ENCODE results near the gene LHFPL4. TPM values are rescaled to one million over a fixed set of nuclear protein-coding genes. Genes with fewer than 3 reads are reported as not detected.
"Not testable (repeated sequence)": the region's sequence is repeated elsewhere in the genome, so short reads cannot be mapped to it uniquely, and the experiment has no call there.

LHFPL4 gene
- total RNA-seq, 1 donor from 2014 or later, result 1.4 TPM

GRCh38 chr3:9581742-9582141 lies 28.1 kb upstream of the LHFPL4 start:
- Mint-ChIP-seq H3K4me1 (no peaks in the 10 kb centered on the region), H3K27ac (ENCODE audit: unreplicated experiment) (no peak overlapping the region), H3K9me3 (peaks cover 4% of the 10 kb centered on the region), H3K4me3 (no peak overlapping the region), H3K36me3 (ENCODE audit: low read depth) (no peaks in the 10 kb centered on the region), H3K27me3 (ENCODE audit: low read depth) (peaks cover 6% of the 10 kb centered on the region)
- DNase-seq (ENCODE audit: low read depth, low spot score), result no peak
- TF ChIP-seq CTCF (conservative IDR thresholded peaks at IDR 0.05), result no peak

GRCh38 chr3:9569054-9569453 lies 15.4 kb upstream of the LHFPL4 start:
- no peak for DNase-seq (ENCODE audit: low read depth, low spot score)
- no peak for TF ChIP-seq CTCF (conservative IDR thresholded peaks at IDR 0.05)
- Mint-ChIP-seq H3K27ac (ENCODE audit: unreplicated experiment) (no peak overlapping the region), H3K27me3 (ENCODE audit: low read depth) (peaks cover 41% of the 10 kb centered on the region), H3K4me3 (no peak overlapping the region), H3K36me3 (ENCODE audit: low read depth) (no peaks in the 10 kb centered on the region), H3K4me1 (no peaks in the 10 kb centered on the region), H3K9me3 (peaks cover 14% of the 10 kb centered on the region)

- Mint-ChIP-seq H3K27ac (ENCODE audit: unreplicated experiment) (no peak overlapping the region), H3K4me1 (no peaks in the 10 kb centered on the region), H3K36me3 (ENCODE audit: low read depth) (no peaks in the 10 kb centered on the region), H3K27me3 (ENCODE audit: low read depth) (peaks cover 19% of the 10 kb centered on the region), H3K9me3 (peaks cover 11% of the 10 kb centered on the region), H3K4me3 (no peak overlapping the region)
- no peak for TF ChIP-seq CTCF (conservative IDR thresholded peaks at IDR 0.05)
- no peak for DNase-seq (ENCODE audit: low read depth, low spot score)
These were observed 11.7 kb upstream of the LHFPL4 start for GRCh38 chr3:9565316-9565715.

- Mint-ChIP-seq H3K36me3 (ENCODE audit: low read depth) (no peaks in the 10 kb centered on the region), H3K9me3 (peaks cover 10% of the 10 kb centered on the region), H3K4me3 (no peak overlapping the region), H3K27ac (ENCODE audit: unreplicated experiment) (no peak overlapping the region), H3K4me1 (no peaks in the 10 kb centered on the region), H3K27me3 (ENCODE audit: low read depth) (peaks cover 21% of the 10 kb centered on the region)
- no peak for DNase-seq (ENCODE audit: low read depth, low spot score)
- TF ChIP-seq CTCF (conservative IDR thresholded peaks at IDR 0.05), result no peak
These were observed 10.2 kb upstream of the LHFPL4 start for GRCh38 chr3:9563851-9564250.

GRCh38 chr3:9560056-9560455 lies 6.4 kb upstream of the LHFPL4 start:
- peaks cover 42% of the 10 kb centered on the region for H3K27me3 Mint-ChIP-seq (ENCODE audit: low read depth)
- H3K9me3 Mint-ChIP-seq; DNase-seq (ENCODE audit: low read depth, low spot score); H3K4me3 Mint-ChIP-seq; H3K4me1 Mint-ChIP-seq; H3K36me3 Mint-ChIP-seq (ENCODE audit: low read depth); H3K27ac Mint-ChIP-seq (ENCODE audit: unreplicated experiment): not testable (repeated sequence)

- no peak overlapping the region for H3K4me3 Mint-ChIP-seq
- H3K27ac Mint-ChIP-seq (ENCODE audit: unreplicated experiment), result no peak overlapping the region
- TF ChIP-seq CTCF (conservative IDR thresholded peaks at IDR 0.05), result no peak
- no peaks in the 10 kb centered on the region for H3K9me3 Mint-ChIP-seq
- peaks cover 3% of the 10 kb centered on the region for H3K4me1 Mint-ChIP-seq
- DNase-seq (ENCODE audit: low read depth, low spot score), result no peak
- peaks cover 89% of the 10 kb centered on the region for H3K27me3 Mint-ChIP-seq (ENCODE audit: low read depth)
- H3K36me3 Mint-ChIP-seq (ENCODE audit: low read depth), result no peaks in the 10 kb centered on the region
These were observed 409 bp upstream of the LHFPL4 start for GRCh38 chr3:9553948-9554513.
